DMS153 treated with DMSO at 0.1 percent for 48 hours (cell line): ENCODE data around the gene EPHA3.

Experiments
- DNase-seq: peaks from one replicate; lab custom pipeline; 2025; ENCODE audit not compliant: unreplicated experiment; lab: John Stamatoyannopoulos, UW

The EPHA3 gene

GRCh38 chr3:89107461-89108290 is at the start of gene EPHA3:
TSS of gene EPHA3 (plus strand) at chr3:89107621. CDS start at chr3:89107749, 128 bp downstream.
- peak; percentile 8 for DNase-seq

DNA sequence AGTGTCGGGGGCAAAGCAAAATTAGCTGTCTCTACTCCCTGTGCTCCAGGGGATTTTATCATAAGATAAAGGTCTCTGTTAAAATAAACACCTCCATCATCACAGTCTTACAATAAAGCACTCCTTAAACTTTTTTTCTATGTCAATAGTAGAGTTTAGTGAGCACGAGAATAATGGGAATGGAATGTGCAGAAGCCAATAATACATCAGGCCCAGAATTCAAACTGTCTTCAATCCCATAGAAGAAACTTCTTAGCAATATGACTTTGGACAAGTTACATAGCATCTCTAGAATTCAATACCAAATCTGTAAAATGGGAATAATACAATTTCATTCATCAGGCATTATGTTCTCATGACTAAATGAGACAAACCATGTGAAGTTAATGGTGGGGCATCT is 49.0 kb upstream of the EPHA3 start:
- DNase-seq, result no peak

GRCh38 chr3:89059211-89059925 is 48.1 kb upstream of the EPHA3 start:
- DNase-seq, result no peak

DNA sequence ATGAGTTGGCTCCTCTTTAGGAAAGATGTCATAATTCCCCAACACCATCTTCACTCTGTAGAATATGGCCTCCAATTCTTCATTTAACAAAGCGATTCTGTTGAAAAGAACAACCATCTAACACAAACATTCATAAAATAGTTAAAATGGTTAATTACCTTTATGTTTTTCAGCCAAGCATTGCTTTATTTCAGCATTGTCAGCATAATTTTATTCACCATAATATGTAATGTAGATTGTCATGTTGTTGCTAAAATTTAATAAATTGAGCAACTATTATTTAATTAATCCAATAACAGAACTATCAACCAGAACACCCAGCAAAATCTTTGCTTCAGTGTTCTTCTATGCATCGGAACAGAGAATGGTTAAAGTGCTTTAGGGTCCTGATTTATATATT is 46.2 kb upstream of the EPHA3 start:
- no peak for DNase-seq

DNA sequence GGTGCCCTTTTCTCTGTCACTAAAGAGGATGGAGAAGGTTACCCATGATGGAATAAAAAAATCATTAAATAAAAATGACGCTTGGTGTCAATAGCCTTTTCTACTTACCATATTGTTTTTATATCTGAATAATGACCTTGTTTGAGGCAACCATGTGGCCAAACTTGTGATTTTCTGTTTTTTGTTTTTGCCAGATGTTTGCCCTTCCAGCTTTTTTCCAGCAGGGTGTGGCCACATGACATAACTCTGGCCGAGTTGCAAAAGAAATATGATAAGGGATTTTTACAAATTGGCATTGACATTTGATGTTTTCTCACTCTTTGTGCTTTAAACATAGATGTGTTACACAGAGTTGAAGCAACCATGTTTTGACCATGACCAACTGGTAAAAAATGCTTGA is 39.7 kb upstream of the EPHA3 start:
- DNase-seq, result no peak

DNA sequence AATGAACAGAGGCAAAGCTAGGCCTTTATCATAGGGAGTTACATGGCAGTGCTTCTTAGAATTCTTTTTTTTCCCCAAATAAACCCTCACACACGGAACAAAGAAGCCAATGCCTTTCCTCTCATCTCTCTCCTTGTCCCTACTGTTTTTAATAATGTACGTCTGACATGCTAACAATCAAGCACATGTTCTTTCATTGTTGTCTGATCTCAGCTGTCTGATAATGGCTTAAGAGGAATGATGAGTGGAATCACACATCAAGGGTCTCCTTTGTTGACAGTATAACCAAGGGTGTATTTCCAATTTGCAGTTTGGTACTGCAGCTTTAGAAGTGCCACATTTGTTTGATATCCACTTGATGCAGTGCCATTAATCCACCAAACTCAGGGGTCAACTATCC is 34.8 kb upstream of the EPHA3 start:
- DNase-seq, result no peak

GRCh38 chr3:89079944-89080343 is 27.5 kb upstream of the EPHA3 start:
- DNase-seq, result no peak

DNA sequence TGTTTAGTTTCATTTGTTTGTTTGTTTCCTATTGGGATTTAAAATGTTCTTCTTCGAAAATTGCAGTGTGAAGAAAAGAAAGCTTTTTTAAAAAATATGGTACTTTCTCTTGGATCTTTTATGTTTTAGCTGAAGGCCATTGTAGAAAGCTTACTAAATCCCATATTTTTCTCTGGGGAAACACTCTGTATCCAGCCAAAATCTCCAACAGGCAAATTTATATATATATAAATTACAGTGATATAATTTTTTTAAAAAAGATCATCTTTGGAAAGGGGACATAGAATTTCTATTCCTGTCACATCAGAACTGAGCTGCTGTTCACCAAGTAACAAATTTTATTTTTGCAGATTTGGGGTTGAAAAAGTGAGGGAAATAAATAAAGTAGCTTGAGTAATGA is 19.6 kb upstream of the EPHA3 start:
- DNase-seq, result no peak

DNA sequence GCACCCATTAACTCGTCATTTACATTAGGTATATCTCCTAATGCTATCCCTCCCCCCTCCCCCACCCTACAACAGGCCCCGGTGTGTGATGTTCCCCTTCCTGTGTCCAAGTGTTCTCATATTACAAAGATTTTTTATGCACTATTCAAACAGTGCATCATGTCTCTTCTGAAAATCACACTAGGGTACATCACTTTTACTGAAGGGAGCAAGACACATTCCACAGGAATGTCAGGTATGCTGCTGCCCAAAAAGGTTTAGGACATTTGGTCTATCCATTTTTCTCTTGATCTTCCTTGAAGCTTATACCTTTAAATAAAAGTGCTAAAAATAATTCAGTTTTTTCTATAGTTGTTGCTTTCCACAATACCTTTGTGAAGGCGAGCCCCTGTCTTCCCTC is 9.2 kb upstream of the EPHA3 start:
- DNase-seq, result no peak

DNA sequence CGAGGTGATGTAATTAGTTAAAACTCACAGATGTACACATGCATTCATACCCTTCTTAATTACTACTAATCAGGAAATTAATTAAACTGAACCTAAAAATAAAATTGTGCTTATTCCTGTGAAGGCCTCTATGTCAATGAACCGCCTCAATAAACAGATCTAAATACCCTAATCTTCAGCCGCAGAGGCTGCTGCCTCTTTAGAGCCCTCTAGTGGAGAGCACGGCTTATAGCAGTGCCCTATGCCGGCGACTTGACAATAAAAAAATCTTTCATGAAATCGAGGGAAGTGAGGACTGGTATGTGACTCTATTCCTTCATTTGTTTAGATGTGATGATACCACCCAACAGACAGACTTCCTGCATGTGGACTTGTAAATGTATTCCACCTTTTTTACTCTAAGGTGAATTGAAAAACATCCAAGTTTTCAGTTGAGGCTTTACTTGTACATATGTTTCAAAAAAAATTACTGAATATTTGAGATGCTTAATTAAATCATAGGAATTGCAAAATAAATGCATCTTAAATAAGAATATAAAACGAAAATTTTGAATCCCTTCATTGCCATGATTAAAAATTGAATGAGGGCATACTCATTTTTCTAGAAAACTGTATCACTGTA is 8.3 kb upstream of the EPHA3 start:
- peak; percentile 21 for DNase-seq

DNA sequence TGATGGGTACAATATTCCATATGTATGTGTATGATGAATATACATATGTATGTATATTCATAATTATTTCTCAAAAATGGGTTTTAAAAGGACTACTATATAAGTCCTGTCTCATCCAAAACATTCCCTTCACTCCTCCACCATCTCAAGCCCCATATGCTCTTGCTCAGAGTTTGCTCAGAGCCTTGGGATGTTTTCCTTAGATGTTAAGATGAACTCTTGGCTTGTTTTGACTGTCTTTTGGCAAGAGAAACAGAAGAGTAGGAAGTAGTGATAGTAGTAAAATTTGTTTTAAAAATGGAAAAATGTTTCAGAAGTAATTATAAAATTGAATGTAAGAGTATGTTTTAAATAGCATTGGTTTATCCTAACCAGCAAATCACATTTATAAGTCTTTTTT is 6.2 kb upstream of the EPHA3 start:
- DNase-seq, result no peak

GRCh38 chr3:89101921-89102320 is 5.5 kb upstream of the EPHA3 start:
- DNase-seq, result no peak

- DNase-seq, result no peak
Observed at GRCh38 chr3:89104499-89104898, 2.9 kb upstream of the EPHA3 start.

DNA sequence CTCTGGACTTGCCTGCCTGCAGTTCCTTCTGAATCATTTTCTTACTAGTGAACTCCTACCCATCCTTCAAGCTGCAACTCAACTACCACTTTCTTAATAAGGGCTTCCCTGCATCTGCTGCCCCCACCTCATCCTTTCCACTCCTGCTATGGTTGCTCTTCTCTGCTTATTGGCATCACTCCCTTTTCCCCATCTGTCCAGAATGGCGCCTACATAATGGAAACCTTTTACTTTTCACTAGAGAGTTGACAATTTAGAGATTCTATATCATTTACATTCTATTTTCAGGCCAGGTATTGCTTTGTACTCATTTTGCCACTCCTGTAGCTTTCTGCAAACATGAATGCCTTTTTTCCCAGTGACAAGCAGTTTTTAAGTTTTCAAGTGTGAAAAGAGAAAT is 1.9 kb upstream of the EPHA3 start:
- DNase-seq, result no peak

DNA sequence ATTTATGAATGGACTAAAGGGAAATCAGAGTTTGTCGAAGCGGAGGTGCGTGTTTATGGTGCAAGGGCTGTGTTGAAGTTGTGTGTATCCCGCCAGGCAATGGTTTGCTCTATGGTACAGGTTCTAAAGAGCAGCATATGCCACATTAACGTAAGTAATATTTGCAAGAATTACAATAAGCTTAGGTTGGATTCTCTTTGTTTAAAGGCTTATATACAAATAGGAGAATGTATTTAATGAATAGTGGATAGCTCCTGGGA is 800 bp downstream of the EPHA3 start:
- DNase-seq, result no peak

- DNase-seq, result no peak
Observed at GRCh38 chr3:89113344-89113743, 5.9 kb downstream of the EPHA3 start.

GRCh38 chr3:89113893-89114840 is 6.7 kb downstream of the EPHA3 start:
- peak; percentile 46 for DNase-seq

GRCh38 chr3:89114841-89115223 is 7.4 kb downstream of the EPHA3 start:
- no peak for DNase-seq

GRCh38 chr3:89116476-89116875 is 9.1 kb downstream of the EPHA3 start:
- no peak for DNase-seq

DNA sequence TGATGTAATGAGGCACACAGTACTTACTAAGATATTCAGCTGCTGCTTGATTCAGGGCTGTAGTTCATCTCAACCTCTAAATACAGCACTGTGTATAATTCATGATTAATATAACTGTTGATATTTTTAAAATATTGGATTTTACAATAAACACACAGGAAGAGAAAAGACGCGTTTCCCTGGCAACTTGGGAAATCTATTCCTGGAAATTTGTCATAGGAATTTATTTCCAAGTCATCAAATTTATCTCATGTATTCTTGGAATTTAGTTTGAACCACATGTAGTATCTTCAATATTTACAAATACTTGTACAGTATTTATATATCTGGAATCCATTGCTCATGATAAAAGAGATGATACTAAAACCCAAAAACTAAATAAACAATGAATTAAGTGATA is 30.6 kb downstream of the EPHA3 start:
- DNase-seq, result no peak

DNA sequence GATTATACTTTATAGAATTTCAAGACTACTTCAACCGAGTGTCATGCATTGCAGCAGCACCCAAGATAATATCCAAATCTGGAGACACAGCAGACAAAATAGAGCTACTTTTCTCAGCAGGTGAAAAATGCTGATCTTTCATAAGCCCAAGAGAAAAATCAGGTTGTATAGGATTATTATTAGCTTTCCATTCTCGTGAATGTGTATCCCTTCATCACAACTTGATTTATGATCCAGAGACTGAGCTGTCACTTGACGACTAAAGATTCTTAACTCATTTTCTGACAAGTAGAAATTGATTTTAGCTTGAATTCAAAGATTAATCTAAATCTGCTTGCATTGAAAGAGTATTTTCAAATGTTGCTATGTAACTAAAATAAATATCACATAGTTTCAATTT is 32.4 kb downstream of the EPHA3 start:
- no peak for DNase-seq
